BLaER1 (cell line): Measurements from ENCODE around the gene ACAT2.
"Not testable (repeated sequence)": the region's sequence is repeated elsewhere in the genome, so short reads cannot be mapped to it uniquely, and the experiment has no call there.

Experiments
- H3K27ac ChIP-seq: shearing (Covaris generic); formaldehyde crosslinking; 2 replicates; pipeline ENCODE4 v1.8.1; 2022
- H3K27me3 ChIP-seq: shearing (Covaris generic); formaldehyde crosslinking; 2 replicates; pipeline ENCODE4 v1.8.1; 2022
- H3K36me3 ChIP-seq: shearing (Covaris generic); formaldehyde crosslinking; 2 replicates; pipeline ENCODE4 v1.8.1; 2022
- H3K4me1 ChIP-seq: shearing (Covaris generic); formaldehyde crosslinking; 2 replicates; pipeline ENCODE4 v1.8.1; 2022
- H3K4me2 ChIP-seq: shearing (Covaris generic); formaldehyde crosslinking; 2 replicates; pipeline ENCODE4 v1.8.1; 2022
- H3K4me3 ChIP-seq: shearing (Covaris generic); formaldehyde crosslinking; 2 replicates; pipeline ENCODE4 v1.8.1; 2022
- H3K9ac ChIP-seq: shearing (Covaris generic); formaldehyde crosslinking; 2 replicates; pipeline ENCODE4 v1.8.1; 2022
- H3K9me3 ChIP-seq: shearing (Covaris generic); formaldehyde crosslinking; 2 replicates; pipeline ENCODE4 v1.8.1; 2022
- H4K20me1 ChIP-seq: shearing (Covaris generic); formaldehyde crosslinking; 2 replicates; pipeline ENCODE4 v1.8.1; 2022
- Cebpa-rat ChIP-seq: shearing (Covaris generic); IDR thresholded peaks from 2 replicates; pipeline ENCODE4 v1.8.1; 2022

Gene ACAT2

GRCh38 chr6:159761873-159762680, at the start of gene ACAT2:
Gene ACAT2 (plus strand): TSS chr6:159762045. CDS start chr6:159762088, 43 bp downstream.
- Histone ChIP-seq H4K20me1 (no peaks in the 10 kb centered on the region), H3K4me1 (peaks cover 24% of the 10 kb centered on the region), H3K4me2 (peak within 1 kb of the TSS; percentile 92), H3K27ac (peak within 1 kb of the TSS; percentile 95), H3K36me3 (peaks cover 53% of the 10 kb centered on the region), H3K4me3 (peak within 1 kb of the TSS; percentile 91), H3K27me3 (no peaks in the 10 kb centered on the region), H3K9me3 (no peaks in the 10 kb centered on the region), H3K9ac (peak within 1 kb of the TSS; percentile 92)
- TF ChIP-seq Cebpa-rat = no peak

- not testable (repeated sequence) for H4K20me1 ChIP-seq, H3K4me2 ChIP-seq, H3K27ac ChIP-seq, H3K36me3 ChIP-seq, H3K9ac ChIP-seq, H3K4me3 ChIP-seq, H3K27me3 ChIP-seq, H3K9me3 ChIP-seq
- peaks cover 12% of the 10 kb centered on the region for H3K4me1 ChIP-seq
Observed at GRCh38 chr6:159712389-159712788, 49.5 kb upstream of the ACAT2 start.

GRCh38 chr6:159713984-159714383, 47.9 kb upstream of the ACAT2 start:
- no peak overlapping the region for H3K9ac ChIP-seq
- 0 out of 2 replicates have a peak, but pooled peaks cover 3% of the 10 kb centered on the region for H3K36me3 ChIP-seq
- H3K27ac ChIP-seq = no peak overlapping the region
- no peaks in the 10 kb centered on the region for H4K20me1 ChIP-seq
- H3K4me3 ChIP-seq = no peak overlapping the region
- no peak overlapping the region for H3K4me2 ChIP-seq
- H3K9me3 ChIP-seq = peaks cover 9% of the 10 kb centered on the region; the same call in 1 of the 2 replicates
- H3K4me1 ChIP-seq = peaks cover 16% of the 10 kb centered on the region
- H3K27me3 ChIP-seq = no peaks in the 10 kb centered on the region
- TF ChIP-seq Cebpa-rat = no peak

- no peak overlapping the region for H3K4me2 ChIP-seq
- H3K9ac ChIP-seq = no peak overlapping the region
- H4K20me1 ChIP-seq = no peaks in the 10 kb centered on the region
- H3K27ac ChIP-seq = no peak overlapping the region
- no peaks in the 10 kb centered on the region for H3K27me3 ChIP-seq
- 0 out of 2 replicates have a peak, but pooled peaks cover 3% of the 10 kb centered on the region for H3K36me3 ChIP-seq
- no peak overlapping the region for H3K4me3 ChIP-seq
- peaks cover 5% of the 10 kb centered on the region; the same call in 1 of the 2 replicates for H3K9me3 ChIP-seq
- TF ChIP-seq Cebpa-rat = no peak
- peaks cover 21% of the 10 kb centered on the region for H3K4me1 ChIP-seq
Observed at GRCh38 chr6:159714404-159714803, 47.4 kb upstream of the ACAT2 start.

- peak overlapping the region; percentile 8; the same call in 1 of the 2 replicates for H3K4me2 ChIP-seq
- peaks cover 21% of the 10 kb centered on the region for H3K4me1 ChIP-seq
Observed at GRCh38 chr6:159715166-159715565, 46.7 kb upstream of the ACAT2 start.

GRCh38 chr6:159715605-159716004, 46.2 kb upstream of the ACAT2 start:
- Histone ChIP-seq H3K27ac (no peak overlapping the region), H3K36me3 (0 out of 2 replicates have a peak, but pooled peaks cover 3% of the 10 kb centered on the region), H3K27me3 (no peaks in the 10 kb centered on the region), H4K20me1 (no peaks in the 10 kb centered on the region), H3K4me2 (0 out of 2 replicates have a peak overlapping the region, but pooled peaks have one; percentile 8), H3K4me1 (peaks cover 21% of the 10 kb centered on the region), H3K4me3 (no peak overlapping the region), H3K9ac (no peak overlapping the region), H3K9me3 (peaks cover under 1% of the 10 kb centered on the region; the same call in 1 of the 2 replicates)
- no peak for TF ChIP-seq Cebpa-rat

More at GRCh38 chr6:159715166-159715565, 46.7 kb upstream of the ACAT2 start:
- Histone ChIP-seq H4K20me1 (no peaks in the 10 kb centered on the region), H3K9me3 (peaks cover 3% of the 10 kb centered on the region; the same call in 1 of the 2 replicates), H3K27ac (no peak overlapping the region), H3K36me3 (0 out of 2 replicates have a peak, but pooled peaks cover 3% of the 10 kb centered on the region), H3K9ac (no peak overlapping the region), H3K4me3 (no peak overlapping the region), H3K27me3 (no peaks in the 10 kb centered on the region)
- no peak for TF ChIP-seq Cebpa-rat

GRCh38 chr6:159716247-159717096, 45.4 kb upstream of the ACAT2 start:
- TF ChIP-seq Cebpa-rat = no peak
- no peaks in the 10 kb centered on the region for H3K9me3 ChIP-seq
- H3K4me1 ChIP-seq = peaks cover 21% of the 10 kb centered on the region
- H3K4me2 ChIP-seq = no peak overlapping the region
- no peak overlapping the region for H3K27ac ChIP-seq
- H3K4me3 ChIP-seq = no peak overlapping the region
- H3K27me3 ChIP-seq = no peaks in the 10 kb centered on the region
- no peak overlapping the region for H3K9ac ChIP-seq
- H4K20me1 ChIP-seq = no peaks in the 10 kb centered on the region
- 0 out of 2 replicates have a peak, but pooled peaks cover 3% of the 10 kb centered on the region for H3K36me3 ChIP-seq

- Histone ChIP-seq H3K9ac (no peak overlapping the region), H3K27ac (no peak overlapping the region), H3K4me3 (no peak overlapping the region), H3K4me1 (peaks cover 21% of the 10 kb centered on the region), H3K9me3 (peaks cover 13% of the 10 kb centered on the region), H3K36me3 (peaks cover 25% of the 10 kb centered on the region), H3K4me2 (no peak overlapping the region), H3K27me3 (no peaks in the 10 kb centered on the region), H4K20me1 (no peaks in the 10 kb centered on the region)
- no peak for TF ChIP-seq Cebpa-rat
Observed at GRCh38 chr6:159718634-159719033, 43.2 kb upstream of the ACAT2 start.

GRCh38 chr6:159719287-159719686, 42.6 kb upstream of the ACAT2 start:
- no peak overlapping the region for H3K27ac ChIP-seq
- H3K27me3 ChIP-seq = no peaks in the 10 kb centered on the region
- no peaks in the 10 kb centered on the region for H4K20me1 ChIP-seq
- H3K4me1 ChIP-seq = peaks cover 21% of the 10 kb centered on the region
- H3K9ac ChIP-seq = no peak overlapping the region
- no peak overlapping the region for H3K4me2 ChIP-seq
- H3K9me3 ChIP-seq = peaks cover 16% of the 10 kb centered on the region
- H3K36me3 ChIP-seq = peaks cover 31% of the 10 kb centered on the region
- TF ChIP-seq Cebpa-rat = no peak
- no peak overlapping the region for H3K4me3 ChIP-seq
